OCI-LY1 (cell line): ENCODE measurements around the gene GRAMD1A.

ENCODE experiments used
- CTCF ChIP-seq: fragments of 200-600 bp; sonication (generic), shearing (Covaris generic); IDR thresholded peaks from 2 replicates; pipeline ENCODE4 v1.5.1; 2017; ENCODE audit warnings: mild to moderate bottlenecking, antibody characterized with exemption, low read length, moderate library complexity, mixed read lengths
- EZH2 ChIP-seq: fragments of 200-600 bp; sonication (generic), shearing (Covaris generic); IDR thresholded peaks from 2 replicates; pipeline ENCODE4 v1.8.0; 2017; ENCODE audit warnings: borderline replicate concordance, mixed run types, mild to moderate bottlenecking, antibody characterized with exemption, low read length, moderate library complexity, mixed read lengths

- TF ChIP-seq CTCF = no peak
- TF ChIP-seq EZH2 = no peak
Measured at GRCh38 chr19:34990578-34991192, 9.4 kb upstream of the GRAMD1A start.
